ENCODE data around the gene ITGA2B.

GRCh38 chr17:44362459-44362948, 26.9 kb downstream of the ITGA2B start:
- TF ChIP-seq SUZ12 (IDR thresholded peaks at IDR 0.05) (no peak), FOXA1 (IDR thresholded peaks at IDR 0.05) (no peak)
